Right ventricle myocardium inferior (tissue), 1 donor: ENCODE data around the gene FCGBP. TPM values are rescaled to one million over a fixed set of nuclear protein-coding genes. Genes with fewer than 3 reads are reported as not detected.

Experiments used
- total RNA-seq: library from RNA; stranded (reverse); fragmentation: NEBNext Ultra II Directional; extraction: Animal tissue kit (Norgen Biotek cat#: 25700); gene quantifications from one replicate; pipeline ENCODE4 v1.2.1, GENCODE V29; 2021
- donor health status: DM: no; HTN: yes; CAD: no; lungs with severe emphysema.

FCGBP gene
- total RNA-seq, 1 donor from 2014 or later, result 19.5 TPM

Other genes starting within 250 kb of the FCGBP start
- not detected for gene LGALS14, start 230.2 kb downstream of the FCGBP start, total RNA-seq
- gene CLC, start 196.6 kb downstream of the FCGBP start, total RNA-seq, result not detected
- not detected for gene LEUTX, start 155.8 kb downstream of the FCGBP start, total RNA-seq
- gene DYRK1B, start 100.5 kb downstream of the FCGBP start, total RNA-seq, result 19.9 TPM
- gene FBL, start 88.3 kb downstream of the FCGBP start, total RNA-seq, result 64.8 TPM
- 73.6 TPM for gene PSMC4, start 36.5 kb upstream of the FCGBP start, total RNA-seq
- 5.1 TPM for gene ZNF546, start 62.4 kb upstream of the FCGBP start, total RNA-seq
- 22.3 TPM for gene ZNF780B, start 121.6 kb upstream of the FCGBP start, total RNA-seq
- 8.1 TPM for gene ZNF780A, start 156.3 kb upstream of the FCGBP start, total RNA-seq